Skeletal muscle tissue (tissue), 4 donors: ENCODE results near the gene SEMA4D. TPM values are rescaled to one million over a fixed set of nuclear protein-coding genes. Genes with fewer than 3 reads are reported as not detected.

ENCODE experiments used
- H3K27ac ChIP-seq: one replicate; pipeline ENCODE4 v1.7.0; 2013; ENCODE audit warnings: mild to moderate bottlenecking, low read depth, low read length, inconsistent platforms
- H3K27me3 ChIP-seq, 3 donors: one replicate each; pipeline ENCODE4 v1.7.0; 2013; ENCODE audit warnings: low read length in 3 of 3; ENCODE audit not compliant: control insufficient read depth in 3 of 3, insufficient read depth in 3 of 3
- H3K36me3 ChIP-seq, 3 donors: one replicate each; pipeline ENCODE4 v1.7.0; 2013; ENCODE audit warnings: low read length in 3 of 3; ENCODE audit not compliant: control insufficient read depth in 3 of 3, insufficient read depth in 3 of 3
- H3K4me1 ChIP-seq, 3 donors: one replicate each; pipeline ENCODE4 v1.7.0; 2013; ENCODE audit warnings: low read length in 3 of 3, mild to moderate bottlenecking in 3 of 3; ENCODE audit not compliant: control insufficient read depth in 3 of 3, insufficient read depth in 3 of 3
- H3K4me3 ChIP-seq, 3 donors: one replicate each; pipeline ENCODE4 v1.7.0; 2013; ENCODE audit warnings: low read length in 3 of 3
- H3K9ac ChIP-seq, 3 donors: one replicate each; pipeline ENCODE4 v1.7.0; 2013; ENCODE audit warnings: low read length in 3 of 3, mild to moderate bottlenecking in 3 of 3, moderate library complexity in 2 of 3, low read depth in 1 of 3
- H3K9me3 ChIP-seq, 3 donors: one replicate each; pipeline ENCODE4 v1.7.0; 2013; ENCODE audit warnings: low read length in 3 of 3; ENCODE audit not compliant: control insufficient read depth in 3 of 3
- total RNA-seq: library from RNA; depleted of rRNA; stranded (reverse); fragments of >200 nt; gene quantifications from one replicate; pipeline ENCODE4 v1.2.3, GENCODE V29; 2014
- donor health status: Osteomylitis.

Gene SEMA4D
- total RNA-seq, 1 donor from 2014 or later: 14.6 TPM

DNA sequence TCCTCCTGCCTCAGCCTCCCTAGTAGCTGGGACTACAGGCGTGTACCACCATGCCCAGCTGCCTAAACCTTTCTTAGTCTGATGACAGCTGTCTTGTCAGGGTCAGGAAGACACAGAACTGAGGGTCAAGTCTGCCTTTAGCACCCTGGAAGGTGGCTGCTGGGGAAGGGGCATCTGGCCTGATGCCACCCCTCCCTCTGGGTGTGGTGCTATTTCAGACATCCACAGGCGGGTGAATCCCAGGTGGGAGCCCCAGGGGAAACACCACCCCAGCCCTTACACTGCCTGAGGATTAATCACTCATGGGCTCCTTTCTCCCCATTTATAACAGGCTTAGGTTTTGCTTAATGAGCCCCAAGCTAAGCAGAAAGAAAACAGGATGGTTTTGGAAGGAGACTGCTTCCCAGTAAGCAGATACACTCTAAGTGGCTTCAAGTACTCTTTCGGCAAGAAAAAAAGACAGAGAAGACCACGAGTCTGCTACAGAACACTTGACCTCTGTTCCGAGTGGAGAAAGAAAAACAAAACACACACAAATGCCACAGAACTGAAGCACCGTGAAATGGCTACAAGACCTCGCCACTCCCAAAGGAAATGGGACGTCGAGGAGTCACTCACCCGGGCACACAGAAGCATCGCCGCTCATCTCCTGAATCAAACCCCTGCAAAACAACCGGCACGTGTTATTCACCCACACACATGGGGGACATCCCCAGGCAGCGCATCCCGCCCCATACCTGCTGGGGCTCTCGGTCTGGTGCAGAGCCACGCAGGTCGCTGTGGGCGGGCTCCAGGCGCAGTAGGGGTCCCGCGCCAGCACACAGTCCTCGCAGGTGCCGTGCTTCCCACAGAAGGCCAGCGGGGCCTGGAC is 117.2 kb downstream of the SEMA4D start:
- Histone ChIP-seq H3K4me1 (peaks cover 0 to 3% (median 2%) of the 10 kb centered on the region in 3 donors), H3K36me3 (peaks cover 44 to 49% (median 45%) of the 10 kb centered on the region in 3 donors), H3K27ac (no peak overlapping the region), H3K9ac (no peak overlapping the region), H3K4me3 (no peak overlapping the region), H3K27me3 (no peaks in the 10 kb centered on the region), H3K9me3 (no peaks in the 10 kb centered on the region)

DNA sequence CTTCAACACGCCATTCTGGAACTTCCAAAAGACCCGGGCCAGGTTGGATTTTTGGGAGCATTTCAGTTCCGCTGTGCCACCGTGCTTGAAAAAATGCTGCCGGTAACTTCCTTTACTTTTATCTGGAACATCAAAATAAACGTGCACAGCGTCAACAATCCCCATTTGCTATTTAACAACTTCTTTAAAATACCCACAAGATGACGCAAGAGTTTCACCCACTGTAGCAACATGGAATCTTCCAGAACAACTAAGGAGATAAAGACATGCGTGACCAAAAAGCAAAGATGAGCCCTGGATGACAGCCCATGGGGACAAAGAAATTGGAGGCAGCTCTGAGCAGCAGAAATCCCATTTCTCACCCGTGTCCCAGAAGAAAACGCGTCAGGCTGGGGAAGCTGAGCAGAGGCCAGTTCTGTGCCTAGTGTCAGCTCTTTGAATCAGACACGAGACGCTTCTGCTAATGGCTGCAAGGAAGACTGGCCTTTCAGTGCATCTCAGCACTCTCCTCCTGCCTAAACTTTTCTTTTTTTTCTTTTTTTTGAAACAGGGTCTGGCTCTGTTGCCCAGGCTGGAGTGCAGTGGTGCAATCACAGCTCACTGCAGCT is 118.3 kb downstream of the SEMA4D start:
- H3K36me3 ChIP-seq: peaks cover 37 to 45% (median 38%) of the 10 kb centered on the region in 3 donors
- no peak overlapping the region for H3K27ac ChIP-seq
- H3K4me3 ChIP-seq: no peak overlapping the region
- no peak overlapping the region for H3K9ac ChIP-seq
- H3K27me3 ChIP-seq: no peaks in the 10 kb centered on the region
- no peaks in the 10 kb centered on the region for H3K9me3 ChIP-seq
- peaks cover 0 to 3% (median 2%) of the 10 kb centered on the region in 3 donors for H3K4me1 ChIP-seq

DNA sequence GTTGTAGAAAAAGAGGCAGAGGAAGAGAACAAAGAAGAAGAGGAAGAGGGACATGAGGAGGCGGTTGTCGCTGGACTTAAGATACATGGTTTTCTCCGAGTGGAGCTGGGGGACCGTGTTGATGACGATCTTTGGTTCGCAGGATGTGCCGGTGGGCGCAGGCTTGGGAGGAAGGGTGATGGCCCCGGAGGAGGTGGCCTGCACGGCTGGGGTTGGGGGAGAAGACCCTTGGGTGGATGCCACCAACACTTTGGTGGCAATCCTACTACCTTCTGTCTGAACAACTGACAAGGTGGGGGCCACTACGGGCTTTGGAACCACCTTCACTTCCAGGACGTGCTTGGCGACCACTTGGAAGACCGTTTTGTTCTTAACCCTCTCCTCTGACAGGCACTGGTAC is 118.9 kb downstream of the SEMA4D start:
- Histone ChIP-seq H3K27ac (no peak overlapping the region), H3K9me3 (no peaks in the 10 kb centered on the region), H3K4me1 (peaks cover 0 to 3% (median 2%) of the 10 kb centered on the region in 3 donors), H3K4me3 (no peak overlapping the region), H3K36me3 (peaks cover 33 to 44% (median 35%) of the 10 kb centered on the region in 3 donors), H3K9ac (no peak overlapping the region), H3K27me3 (no peaks in the 10 kb centered on the region)

DNA sequence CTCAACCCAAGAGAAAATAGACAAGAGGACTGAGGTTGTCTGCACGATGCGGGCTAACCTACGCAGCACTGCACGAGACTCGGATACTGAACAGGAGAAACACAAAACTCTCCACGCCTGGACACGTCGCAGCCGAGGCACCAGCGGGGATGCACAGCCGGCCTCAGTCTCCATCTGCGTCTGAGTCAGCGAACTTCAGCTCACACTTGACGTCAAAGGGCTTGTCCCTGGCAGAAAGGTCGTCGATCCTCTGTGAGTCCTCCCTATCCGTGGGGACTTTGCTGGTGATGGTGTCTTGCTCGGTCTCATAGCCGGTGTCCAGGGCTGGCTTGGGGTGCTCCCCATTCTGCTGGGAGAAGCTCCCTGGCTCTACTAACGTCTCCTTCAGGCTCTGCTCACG is 119.4 kb downstream of the SEMA4D start:
- no peaks in the 10 kb centered on the region for H3K27me3 ChIP-seq
- H3K27ac ChIP-seq: no peak overlapping the region
- H3K9ac ChIP-seq: no peak overlapping the region
- H3K9me3 ChIP-seq: no peaks in the 10 kb centered on the region
- H3K4me3 ChIP-seq: no peak overlapping the region
- peaks cover 0 to 3% (median 2%) of the 10 kb centered on the region in 3 donors for H3K4me1 ChIP-seq
- peaks cover 29 to 40% (median 35%) of the 10 kb centered on the region in 3 donors for H3K36me3 ChIP-seq

DNA sequence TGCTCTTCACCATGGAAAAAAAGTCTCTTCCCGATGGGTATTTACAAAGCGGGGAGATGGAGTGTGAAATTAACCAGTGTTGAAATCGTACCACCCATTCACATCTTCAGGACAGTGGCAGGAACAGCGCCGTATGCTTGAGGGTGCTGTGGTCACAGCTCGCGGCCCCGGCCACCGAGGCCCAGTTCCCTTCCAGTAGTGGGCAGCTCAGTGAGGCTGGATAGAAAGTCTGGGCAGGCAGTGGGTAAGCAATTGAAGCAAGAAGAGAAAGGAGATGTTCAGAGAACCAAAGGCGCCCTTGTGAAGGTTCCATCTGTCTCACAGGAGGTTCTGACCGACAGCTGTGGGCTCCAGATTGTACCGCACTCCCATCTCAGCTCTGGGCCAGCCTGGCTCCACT is 120.5 kb downstream of the SEMA4D start:
- Histone ChIP-seq H3K4me3 (no peak overlapping the region), H3K36me3 (peaks cover 25 to 34% (median 32%) of the 10 kb centered on the region in 3 donors), H3K27me3 (no peaks in the 10 kb centered on the region), H3K9ac (no peak overlapping the region), H3K9me3 (no peaks in the 10 kb centered on the region), H3K4me1 (peaks cover 0 to 1% (median 0%) of the 10 kb centered on the region in 3 donors), H3K27ac (no peak overlapping the region)

DNA sequence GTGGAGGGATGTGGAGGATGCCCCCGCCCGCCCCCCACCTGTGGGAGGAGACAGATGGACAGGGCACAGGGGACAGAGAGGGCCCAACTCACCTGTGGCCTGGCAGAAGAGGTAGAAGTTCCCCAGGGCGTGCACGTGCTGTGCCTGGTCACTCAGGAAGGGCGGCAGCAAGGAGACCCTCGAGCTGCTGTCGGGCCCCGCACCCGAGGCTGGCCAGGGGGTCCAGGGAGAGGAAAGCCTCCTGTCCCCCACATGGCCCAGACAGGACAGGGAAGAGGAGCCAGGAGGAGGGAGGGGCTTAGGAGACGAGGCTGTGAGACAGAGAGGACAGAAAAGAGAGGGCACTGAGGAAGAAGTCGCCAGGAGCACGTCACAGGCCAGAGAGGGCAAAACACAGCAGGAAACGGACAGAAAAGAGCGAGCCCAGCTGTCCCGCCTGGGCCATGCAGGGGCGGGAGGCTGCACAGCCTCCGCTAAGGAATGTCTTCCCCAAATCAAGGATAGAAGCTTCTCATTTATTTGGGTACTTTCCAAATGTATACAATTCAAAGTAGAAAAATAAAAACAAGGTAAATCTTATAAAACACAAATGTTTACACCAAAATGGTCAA is 121.1 kb downstream of the SEMA4D start:
- H3K27me3 ChIP-seq: no peaks in the 10 kb centered on the region
- H3K9me3 ChIP-seq: no peaks in the 10 kb centered on the region
- H3K9ac ChIP-seq: no peak overlapping the region
- H3K4me3 ChIP-seq: no peak overlapping the region
- H3K27ac ChIP-seq: no peak overlapping the region
- H3K4me1 ChIP-seq: no peaks in the 10 kb centered on the region
- peaks cover 19 to 33% (median 26%) of the 10 kb centered on the region in 3 donors for H3K36me3 ChIP-seq

DNA sequence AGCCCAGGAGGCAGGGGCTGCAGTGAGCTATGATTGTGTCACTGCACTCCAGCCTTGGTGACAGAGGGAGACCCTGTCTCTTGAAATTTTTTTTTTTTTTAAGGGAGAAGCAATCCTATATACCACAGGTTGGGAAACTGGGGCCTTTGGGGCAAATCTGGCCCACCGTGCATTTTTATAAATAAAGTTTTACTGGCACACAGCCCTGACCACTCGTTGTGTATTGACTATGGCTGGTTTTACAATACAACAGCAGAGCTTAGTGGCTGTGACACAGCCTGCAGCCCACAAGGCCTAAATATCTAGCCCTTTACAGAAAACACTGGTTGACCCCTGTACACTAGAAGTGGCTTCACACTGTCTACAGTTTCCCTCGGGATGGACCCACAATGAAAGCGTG is 121.6 kb downstream of the SEMA4D start:
- no peak overlapping the region for H3K4me3 ChIP-seq
- no peaks in the 10 kb centered on the region for H3K9me3 ChIP-seq
- H3K9ac ChIP-seq: no peak overlapping the region
- peaks cover 16 to 30% (median 22%) of the 10 kb centered on the region in 3 donors for H3K36me3 ChIP-seq
- no peak overlapping the region for H3K27ac ChIP-seq
- H3K4me1 ChIP-seq: no peaks in the 10 kb centered on the region
- no peaks in the 10 kb centered on the region for H3K27me3 ChIP-seq

DNA sequence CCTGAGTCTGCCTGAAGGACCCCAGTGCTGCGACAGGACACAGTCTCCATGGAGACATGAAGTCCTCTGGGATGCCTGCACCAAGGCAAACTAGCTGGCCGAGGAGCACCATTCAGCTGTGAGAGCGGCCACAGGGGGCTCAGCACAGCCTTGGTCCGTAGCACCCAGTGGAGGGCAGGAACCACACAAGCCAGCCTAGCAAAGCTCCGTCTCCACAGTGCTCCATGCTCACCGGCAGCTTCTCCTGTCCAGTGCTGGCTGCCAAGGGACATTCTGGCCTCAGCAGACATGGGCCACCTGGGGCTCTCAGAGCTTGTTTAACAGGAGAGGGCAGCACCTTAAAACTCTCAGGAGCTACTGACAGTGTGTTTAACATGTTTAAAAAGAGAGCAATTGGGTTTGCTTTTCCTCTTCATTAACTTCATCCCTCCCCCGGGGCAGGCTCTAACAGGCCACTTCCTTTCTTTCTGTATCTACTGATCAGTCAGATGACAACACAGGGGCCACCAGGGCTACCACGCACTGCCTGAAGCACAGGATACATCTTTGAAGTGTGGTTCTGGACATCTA is 122.6 kb downstream of the SEMA4D start:
- Histone ChIP-seq H3K4me1 (no peaks in the 10 kb centered on the region), H3K9me3 (no peaks in the 10 kb centered on the region), H3K27ac (no peak overlapping the region), H3K4me3 (no peak overlapping the region), H3K27me3 (no peaks in the 10 kb centered on the region), H3K9ac (no peak overlapping the region), H3K36me3 (peaks cover 16 to 21% (median 17%) of the 10 kb centered on the region in 3 donors)

DNA sequence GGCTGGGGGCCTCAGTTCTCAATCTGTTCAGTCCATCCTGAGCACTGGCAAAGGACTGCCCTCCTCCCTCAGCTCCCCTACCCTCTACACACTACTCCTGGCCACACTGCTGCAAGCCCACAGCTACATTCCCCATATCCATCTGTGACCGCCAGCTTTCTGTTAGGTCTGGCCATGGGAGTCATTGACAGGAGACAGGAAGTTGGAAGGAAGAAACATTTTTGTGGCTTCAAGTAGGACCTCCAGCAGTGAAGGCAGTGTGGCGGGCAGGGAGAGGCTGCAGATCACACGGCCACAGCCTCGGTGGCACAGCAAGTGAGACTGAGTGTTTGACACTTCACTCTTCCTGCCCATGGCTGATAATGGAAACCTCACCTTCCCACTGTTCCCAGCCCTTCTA is 123.7 kb downstream of the SEMA4D start:
- Histone ChIP-seq H3K9me3 (no peaks in the 10 kb centered on the region), H3K27me3 (no peaks in the 10 kb centered on the region), H3K36me3 (peaks cover 14 to 22% (median 16%) of the 10 kb centered on the region in 3 donors), H3K27ac (no peak overlapping the region), H3K9ac (no peak overlapping the region), H3K4me3 (no peak overlapping the region), H3K4me1 (no peaks in the 10 kb centered on the region)
